CMK (cell line): ENCODE measurements around the gene TRAF2.
A peak's percentile ranks its signal among the peaks of the same experiment; 100 is the strongest.

ENCODE experiments used
- DNase-seq: peaks from one replicate; pipeline ENCODE4 v3.0.0-alpha.2; 2010; ENCODE audit warnings: low read depth

TRAF2 gene

DNA sequence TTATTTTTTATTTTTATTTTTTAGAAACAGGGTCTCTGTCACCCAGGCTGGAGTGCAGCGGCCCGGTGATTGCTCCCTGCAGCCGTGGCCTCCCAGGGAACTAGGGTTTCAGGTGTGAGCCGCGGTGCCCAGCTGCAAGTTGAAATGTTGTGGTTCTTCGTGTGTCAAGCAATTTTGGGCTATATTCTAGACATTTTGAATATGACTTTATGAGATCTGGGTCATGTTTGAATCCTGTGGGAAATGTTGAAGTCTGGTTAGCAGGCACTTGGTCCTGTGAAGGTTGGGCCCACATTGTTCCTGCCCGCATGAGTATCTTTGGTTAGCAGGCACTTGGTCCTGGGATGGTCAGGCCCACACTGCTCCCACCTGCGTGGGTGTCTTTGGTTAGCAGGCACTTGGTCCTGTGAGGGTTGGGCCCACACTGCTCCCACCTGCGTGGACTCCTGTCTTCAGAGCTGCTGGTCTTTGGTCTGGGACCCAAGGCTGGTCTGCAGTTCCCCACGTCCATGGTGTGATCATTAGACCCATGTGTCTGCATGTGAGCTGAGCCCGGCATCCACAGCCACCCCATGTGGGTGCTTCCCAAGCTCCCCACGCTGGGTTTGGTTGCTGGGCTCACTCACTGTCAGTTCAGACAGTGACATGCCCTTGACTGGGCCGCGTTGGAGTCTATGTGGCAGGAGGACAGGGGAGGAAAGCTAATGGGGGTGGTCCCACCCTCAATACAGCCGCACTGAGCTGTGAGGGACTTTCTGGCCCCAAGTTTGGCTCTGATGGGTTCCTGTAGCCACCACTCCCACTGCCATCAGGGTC is 51.1 kb downstream of the TRAF2 start:
- DNase-seq, result no peak

DNA sequence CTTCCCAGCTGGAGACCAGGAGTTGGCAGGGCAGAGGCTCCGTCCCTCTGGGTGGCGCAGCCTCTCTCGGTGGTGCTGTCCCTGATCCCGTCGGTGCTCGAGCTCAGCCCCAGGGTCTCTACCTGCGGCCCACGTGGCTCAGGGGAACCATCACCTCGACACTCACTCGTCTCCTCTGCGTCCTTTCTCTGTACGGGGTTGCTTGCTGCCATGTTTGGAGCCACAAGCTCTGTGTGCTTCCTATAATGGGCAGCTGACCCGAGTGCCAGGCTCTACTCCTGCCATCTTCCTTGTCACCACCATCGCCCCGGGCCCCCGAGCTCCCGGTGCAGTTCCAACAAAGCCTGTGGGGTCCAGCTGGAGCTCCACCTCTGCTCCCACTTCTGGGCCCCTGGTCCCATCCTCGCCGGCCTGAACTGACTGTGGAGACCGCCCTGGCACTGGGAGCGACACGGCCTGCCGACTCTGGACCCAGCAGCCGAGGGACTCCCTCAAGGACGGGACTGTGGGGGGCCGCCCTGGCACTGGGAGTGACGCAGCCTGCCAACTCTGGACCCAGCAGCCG is 53.2 kb downstream of the TRAF2 start:
- no peak for DNase-seq

DNA sequence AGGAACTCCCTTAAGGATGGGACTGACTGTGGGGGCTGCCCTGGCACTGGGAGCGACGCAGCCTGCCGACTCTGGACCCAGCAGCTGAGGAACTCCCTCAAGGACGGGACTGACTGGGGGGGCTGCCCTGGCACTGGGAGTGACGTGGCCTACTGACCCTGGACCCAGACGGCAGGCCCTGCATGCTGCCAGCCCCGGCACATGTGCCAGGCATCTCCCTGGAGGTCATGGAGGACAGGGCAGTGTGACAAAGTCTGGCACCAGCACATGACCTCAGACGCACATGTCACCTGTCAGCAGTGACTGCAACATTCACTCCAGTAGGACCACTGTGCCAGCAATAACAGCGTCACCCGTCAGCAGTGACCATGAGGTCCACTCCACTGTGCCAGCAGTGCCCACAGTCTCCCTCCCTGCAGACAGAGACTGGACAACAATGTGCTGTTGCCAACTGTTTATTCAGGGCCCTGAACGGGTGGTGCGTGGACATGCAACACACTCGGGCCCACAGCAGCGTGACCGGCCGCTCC is 53.7 kb downstream of the TRAF2 start:
- DNase-seq, result no peak

DNA sequence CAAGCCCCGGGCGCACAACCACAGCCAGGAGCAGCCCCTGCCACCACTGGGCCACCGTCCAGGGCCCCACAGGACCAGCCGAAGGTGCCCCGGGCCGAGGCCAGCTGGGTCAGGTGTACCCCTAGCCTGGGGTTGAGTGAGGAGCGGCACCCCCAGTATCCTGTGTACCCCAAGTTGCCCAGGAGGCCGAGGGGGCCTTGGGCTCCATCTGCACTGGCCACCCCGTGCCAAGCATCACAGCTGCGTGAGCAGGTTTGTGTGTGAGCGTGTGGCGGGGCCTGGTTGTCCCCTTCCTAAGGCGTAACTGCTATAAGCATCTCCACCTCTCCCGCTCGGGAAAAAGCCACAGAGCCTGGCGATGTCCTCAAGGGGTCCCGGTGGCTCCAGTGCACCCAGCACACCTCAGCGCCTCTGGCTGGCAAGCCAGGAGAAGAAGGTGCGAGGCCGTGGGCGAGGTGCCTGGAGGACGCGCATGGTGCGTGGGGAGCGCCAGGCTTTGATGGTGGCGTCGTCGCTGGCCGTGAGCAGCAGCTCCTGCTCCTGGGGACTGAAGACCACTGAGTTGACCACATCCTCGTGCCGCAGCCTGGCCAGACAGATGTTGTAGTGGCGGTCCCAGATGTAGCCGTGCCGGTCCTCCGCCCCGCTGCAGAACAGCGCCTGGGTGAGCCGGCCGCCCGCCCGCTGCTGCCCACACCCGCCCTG is 54.4 kb downstream of the TRAF2 start:
- no peak for DNase-seq

DNA sequence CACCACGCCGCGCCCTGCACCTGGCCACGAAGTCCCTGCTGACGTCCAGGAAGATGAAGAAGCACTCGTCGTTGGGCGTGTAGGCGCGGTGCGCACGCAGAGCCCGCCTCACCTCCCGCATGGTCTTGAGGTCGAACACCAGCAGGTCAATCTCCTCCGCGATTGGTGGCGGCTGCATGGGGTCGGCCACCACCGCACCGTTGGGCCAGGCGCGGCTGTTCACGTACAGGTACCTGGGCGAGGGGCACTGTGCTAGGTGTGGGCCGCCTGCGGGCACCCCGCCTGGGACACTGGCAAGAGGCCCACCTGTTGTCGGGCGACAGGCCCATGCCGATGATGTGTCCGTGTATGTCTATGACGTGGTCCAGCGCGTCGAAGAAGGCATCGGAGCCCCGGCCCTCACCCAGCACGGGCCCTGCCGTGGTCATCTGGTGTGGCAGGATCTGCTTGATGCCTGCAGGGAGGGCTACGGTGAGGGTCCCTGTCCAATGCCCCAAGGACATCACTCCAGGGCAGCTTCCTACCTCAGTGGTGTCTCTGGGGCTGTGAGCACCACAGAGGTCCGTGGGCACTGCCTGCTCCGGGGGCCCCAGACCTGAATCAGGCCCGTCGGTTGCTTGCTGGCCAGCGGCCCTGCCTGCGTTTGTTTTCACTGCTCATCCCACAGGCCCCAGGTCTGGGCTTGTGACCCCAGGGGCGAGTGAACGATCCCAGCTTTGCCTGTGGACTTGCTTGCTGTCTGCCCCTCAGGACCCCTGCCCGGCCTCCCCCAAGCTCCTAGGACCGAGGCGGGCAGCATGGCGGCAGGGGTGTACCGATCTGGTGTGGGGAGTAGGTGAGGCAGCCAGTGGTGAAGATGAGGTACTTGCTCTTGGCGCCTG is 55.2 kb downstream of the TRAF2 start:
- no peak for DNase-seq

DNA sequence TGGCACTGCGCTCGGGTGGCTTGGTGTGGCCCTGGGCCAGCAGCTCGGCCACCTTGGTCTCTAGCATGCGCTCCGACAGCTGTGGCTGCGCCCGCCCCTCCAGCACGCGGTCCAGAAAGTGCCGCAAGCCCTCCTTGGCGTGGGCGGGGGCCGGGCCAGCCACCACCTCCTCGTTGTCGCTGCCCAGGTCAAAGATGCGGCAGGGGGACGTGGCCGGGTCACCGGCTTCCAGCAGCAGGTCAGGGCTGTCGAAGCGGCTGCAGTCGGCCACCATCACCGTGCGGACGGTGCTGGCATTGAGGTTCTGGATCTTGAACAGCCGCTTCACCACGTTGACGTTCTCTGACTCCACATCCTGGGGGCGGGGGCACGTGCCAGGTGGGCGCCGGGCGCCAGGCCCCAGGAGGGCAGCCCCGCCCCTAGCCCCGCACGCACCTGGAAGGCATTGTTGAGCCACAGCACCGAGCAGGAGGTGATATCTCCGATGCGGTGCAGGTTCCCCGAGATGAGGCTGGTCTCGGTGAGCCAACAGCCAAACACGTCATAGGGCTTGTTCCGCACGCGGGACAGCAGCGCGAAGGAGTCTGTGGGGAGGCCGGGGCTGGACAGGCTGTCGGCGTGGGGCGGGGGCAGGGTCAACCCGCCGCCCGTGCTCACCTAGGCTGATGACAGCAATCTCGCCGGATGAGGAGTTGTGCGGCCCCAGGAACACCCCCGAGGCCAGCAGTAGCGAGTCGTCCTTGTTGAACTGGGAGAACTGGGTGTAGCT is 56.0 kb downstream of the TRAF2 start:
- no peak for DNase-seq

DNA sequence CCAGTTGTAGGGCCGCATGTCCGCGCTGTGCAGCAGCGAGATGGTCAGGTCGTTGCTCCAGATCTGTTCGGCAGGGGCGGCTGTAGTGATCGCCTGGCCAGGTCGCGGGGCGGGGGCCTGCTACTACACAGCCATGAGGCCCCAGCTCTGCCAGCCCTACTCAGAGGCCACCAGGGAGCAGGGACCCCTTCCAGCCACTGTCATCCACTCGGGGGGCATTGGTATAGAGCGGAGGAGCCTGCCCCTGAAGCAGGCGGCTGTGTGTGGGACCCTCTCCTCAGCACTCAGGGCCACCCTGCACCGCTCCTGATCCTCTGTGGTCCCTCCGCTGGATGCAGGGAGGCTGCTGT is 56.5 kb downstream of the TRAF2 start:
- no peak for DNase-seq

DNA sequence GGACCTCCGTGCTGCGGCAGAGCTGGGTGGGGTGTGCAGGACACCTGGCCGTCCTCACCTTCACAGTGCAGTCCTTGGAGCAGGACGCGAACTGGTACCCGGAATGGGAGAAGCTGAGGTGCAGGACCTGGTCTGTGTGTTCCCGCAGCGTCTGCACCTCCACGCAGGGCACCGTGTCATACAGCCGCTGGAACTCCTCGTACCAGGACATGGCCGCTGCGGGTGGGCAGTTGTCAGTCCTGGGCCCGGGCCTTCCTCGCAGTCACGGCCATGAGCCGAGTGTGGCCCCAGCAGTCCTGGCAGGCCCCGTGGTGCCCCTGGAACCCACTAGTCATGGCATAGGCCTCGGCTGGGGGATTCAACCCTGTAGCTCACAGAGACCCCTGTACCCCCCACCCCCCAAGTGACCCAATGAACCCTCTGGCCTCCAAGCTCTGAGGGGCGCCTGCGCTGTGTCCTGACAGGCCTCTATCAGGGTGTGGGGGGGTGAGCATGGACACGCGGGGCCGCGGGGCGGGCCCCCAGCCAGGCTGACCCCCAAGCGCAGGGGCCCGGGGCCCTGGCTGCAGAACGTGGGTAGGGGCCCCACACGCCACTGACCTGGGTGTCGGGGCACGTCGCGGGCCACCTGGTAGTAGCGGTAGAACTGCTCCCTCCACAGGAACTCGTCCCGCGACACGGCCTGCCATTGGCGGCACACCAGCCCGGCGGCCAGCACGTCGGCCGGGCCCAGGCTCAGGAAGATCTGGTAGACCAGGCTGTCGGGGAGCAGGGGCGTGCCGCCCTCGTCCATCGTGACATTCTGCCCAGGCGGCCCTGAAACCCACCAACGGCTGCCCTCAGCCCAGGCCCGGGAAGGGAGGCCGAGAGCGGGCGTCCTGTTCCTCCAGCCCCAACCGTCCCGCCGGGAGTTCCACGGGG is 57.2 kb downstream of the TRAF2 start:
- peak; percentile 9 for DNase-seq

DNA sequence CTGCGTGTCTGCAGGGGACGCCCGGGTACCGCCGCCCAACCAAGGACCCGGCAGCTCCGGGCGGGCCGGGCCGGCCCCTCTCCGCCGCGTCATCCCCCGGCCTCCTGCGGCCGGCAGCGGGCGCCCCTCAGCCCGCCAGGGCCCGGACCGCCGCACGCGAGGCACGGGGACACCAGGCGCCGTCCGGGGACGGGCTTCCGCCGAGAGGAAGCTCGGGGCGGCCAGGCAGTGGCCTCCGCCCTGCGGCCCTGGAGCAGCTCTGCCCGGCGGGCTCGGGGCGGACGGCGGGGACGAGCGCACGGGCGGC is 57.8 kb downstream of the TRAF2 start:
- DNase-seq, result no peak

DNA sequence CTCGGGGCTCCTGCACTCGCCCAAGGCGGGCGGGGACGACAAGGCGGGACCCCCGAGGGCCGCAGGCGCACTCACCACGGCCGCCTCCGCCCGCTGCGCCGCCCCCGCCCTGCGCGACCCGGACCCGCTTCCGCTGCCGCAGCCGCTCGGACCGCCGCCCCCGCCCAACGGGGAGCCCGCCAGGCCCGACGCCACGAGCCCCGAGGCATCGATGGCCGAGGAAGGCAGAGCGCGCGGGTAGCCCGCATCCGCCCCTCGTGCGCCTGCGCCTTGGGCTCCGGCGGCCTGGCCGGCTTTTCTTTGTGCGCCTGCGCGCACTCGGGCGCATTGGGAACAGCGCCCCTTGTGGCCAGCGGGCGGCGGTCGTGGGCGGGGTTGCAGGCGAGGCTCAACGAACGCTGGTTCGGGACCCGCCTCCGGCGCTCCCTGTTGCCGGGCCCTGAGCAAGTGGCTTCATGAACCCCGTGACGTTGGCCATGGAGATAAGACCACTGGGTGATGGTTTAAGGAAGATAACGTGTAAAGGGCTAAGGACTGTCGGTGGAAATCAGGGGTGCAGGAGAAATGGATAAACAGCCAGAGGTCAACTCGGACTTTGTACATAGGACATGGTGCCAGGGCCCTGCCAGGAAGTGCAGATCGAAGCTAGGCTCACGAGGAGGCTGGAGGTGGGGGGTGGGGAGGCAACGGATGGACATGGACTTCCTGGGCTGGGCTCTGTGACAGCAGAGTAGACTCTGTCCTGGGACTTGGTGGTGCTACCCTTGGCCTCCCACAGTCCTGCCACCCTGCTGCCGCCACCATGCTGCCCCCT is 58.4 kb downstream of the TRAF2 start, which contains the start of the genes C8G and FBXW5:
Gene C8G, plus strand, starts transcription at position 725 of the 814 bp plus-strand sequence. Its CDS starts 78 bp downstream, at position 803.
Gene FBXW5, minus strand, starts transcription at position 220 of the 814 bp plus-strand sequence. CDS start 655 bp downstream, outside the sequence.
- peak; percentile 84 for DNase-seq

DNA sequence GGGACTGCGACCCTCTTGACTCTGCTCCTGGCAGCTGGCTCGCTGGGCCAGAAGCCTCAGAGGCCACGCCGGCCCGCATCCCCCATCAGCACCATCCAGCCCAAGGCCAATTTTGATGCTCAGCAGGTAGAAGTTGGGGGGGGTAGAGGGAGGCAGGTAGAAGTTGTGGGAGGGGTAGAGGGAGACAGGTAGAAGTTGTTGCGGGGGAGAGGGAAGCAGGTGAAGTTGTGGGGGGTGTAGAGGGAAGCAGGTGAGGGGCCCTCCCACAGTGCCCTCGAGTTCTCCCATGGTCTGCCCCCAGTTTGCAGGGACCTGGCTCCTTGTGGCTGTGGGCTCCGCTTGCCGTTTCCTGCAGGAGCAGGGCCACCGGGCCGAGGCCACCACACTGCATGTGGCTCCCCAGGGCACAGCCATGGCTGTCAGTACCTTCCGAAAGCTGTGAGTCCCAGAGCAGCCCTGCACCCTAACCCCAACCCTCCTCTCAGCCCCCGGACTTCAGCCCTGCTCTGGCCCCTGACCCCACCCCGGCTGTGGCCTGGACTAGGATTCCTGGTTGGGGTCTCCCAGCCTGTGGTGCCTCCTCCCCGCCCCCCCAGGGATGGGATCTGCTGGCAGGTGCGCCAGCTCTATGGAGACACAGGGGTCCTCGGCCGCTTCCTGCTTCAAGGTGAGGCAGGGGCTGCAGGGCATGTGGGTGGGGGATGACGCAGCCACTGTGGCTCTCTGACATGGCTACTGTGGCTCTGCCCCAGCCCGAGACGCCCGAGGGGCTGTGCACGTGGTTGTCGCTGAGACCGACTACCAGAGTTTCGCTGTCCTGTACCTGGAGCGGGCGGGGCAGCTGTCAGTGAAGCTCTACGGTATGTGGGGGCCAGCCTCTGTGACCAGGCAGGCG is 59.3 kb downstream of the TRAF2 start:
- no peak for DNase-seq

DNA sequence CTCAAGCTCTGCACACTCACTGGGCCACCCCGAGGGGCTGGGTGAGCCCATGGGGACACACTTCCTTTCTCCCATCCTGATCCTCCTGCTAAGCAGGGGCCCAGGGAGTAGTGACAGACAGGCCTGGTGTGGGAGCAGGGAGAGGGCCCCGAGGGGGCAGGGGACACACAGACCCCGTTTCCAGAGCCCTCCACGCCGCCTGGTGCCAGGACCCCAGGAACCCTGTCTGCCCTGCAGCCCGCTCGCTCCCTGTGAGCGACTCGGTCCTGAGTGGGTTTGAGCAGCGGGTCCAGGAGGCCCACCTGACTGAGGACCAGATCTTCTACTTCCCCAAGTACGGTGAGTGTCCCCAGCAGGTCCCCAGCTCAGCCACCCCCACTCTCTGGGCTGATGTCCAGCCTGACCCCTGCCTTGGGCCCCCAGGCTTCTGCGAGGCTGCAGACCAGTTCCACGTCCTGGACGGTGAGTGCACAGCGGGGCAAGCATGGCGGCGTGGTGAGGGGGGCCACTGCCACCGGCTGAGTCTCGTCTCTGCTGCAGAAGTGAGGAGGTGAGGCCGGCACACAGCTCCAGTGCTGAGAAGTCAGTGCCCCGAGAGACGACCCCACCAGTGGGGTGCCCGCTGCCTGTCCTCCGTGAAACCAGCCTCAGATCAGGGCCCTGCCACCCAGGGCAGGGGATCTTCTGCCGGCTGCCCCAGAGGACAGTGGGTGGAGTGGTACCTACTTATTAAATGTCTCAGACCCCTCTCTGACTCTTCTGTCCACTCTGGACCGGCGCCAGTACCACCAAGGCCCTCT is 60.1 kb downstream of the TRAF2 start:
- no peak for DNase-seq

DNA sequence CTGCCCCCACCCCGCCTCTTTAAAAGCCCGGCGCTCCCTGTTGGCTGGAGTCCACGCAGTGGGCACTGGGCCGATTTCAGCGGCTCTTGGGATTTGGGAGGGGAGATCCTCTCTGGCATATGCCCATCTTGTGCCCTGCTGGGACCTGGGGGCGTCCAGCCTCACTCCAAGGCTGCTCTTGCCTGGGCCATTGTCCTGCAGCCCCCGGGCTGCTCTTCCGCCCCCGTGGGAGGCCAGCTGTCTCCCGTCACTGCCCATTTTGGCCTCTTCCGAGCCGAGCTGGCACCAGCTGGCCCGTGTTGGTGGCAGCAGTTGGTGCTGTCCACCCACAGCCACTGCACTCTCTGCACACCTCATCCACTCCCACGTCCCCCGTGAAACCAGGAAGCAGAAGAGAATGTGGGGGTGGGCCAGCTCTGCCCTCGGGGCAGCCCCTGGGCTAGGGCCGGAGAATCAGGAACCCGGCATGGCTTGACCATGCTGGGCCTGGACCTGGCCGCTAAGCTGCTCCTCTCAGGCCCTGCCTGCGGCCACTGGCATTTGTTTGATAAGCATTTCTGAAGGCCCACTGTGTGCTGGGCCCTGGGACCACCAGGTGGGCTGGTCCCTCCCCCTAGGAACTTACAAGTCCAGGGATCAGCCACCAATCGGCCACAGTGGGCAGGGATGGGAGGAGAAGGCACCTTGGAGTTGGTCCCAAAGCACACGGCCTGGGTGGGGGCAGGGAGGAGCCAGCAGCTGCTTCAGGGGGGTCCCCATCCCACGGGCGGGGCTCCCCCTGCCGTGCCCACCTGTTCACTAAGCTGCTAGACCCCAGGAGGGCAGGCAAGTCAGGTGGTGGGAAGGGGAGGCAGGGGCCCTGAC is 60.9 kb downstream of the TRAF2 start:
- no peak for DNase-seq

DNA sequence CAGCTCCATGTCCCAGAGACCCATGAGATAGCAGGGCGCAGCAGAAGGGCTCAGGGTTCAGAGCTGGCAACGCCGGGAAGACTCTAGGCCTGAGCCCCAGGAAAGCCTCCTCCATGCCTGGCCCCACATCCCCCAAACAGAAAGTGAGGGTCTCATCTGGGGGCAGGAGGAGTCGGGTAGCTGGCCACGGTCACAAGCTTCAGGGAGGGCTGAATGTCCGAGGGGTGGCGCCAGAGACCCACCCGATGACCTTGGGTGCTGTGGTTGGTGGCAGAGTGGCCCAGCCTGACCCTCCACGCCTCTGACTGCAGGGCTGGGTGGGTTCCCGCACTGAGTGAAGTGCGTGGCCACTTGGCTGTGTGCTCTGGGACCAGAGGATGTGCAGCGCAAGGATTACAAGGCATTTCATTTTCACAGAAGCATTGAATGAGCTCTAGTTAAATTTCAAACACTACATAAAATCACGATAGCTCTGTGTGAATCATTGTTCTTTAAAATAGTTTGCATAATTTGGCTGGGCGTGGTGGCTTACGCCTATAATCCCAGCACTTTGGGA is 61.7 kb downstream of the TRAF2 start:
- no peak for DNase-seq

DNA sequence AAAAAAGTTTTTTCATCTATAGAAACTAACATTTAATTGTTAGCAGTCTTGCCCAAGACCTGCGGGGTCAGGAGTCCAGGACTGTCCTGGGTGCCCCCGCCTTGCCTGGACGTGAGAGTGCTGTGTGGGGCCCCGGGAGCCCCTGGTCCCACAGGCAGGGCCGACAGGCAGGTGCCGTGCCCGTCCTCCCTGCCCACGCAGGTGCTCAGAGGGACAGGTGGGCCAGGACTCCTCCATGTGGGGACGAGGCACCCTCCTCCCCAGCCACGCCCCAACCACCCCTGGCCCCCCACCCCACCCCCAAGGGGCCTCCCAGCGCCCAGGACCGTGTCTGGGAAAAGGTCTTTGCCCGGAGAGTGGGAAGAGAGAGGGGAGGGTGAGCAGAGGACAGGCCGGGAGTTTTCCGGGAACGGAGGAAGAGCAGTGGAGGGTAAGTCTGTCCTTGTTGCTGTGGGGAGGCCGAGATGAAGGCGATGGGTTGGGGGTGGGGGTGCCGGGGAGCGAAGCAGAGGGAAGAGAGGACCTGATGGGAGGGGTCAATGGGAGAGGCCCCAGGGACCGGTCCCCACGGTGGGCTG is 63.0 kb downstream of the TRAF2 start:
- DNase-seq, result no peak
